Fibroblast of pulmonary artery (primary cell): ENCODE results near the gene CEPT1.
"Not testable (repeated sequence)": the region's sequence is repeated elsewhere in the genome, so short reads cannot be mapped to it uniquely, and the experiment has no call there.

ENCODE experiments used
- DNase-seq: peaks from one replicate; pipeline ENCODE4 v3.0.0-alpha.2; 2010; ENCODE audit warnings: low read depth
- H3K4me3 ChIP-seq: replicated peaks from 2 replicates; pipeline ENCODE4 v1.5.1; 2011; ENCODE audit warnings: low read depth, mild to moderate bottlenecking, control low read depth, low read length, moderate library complexity
- TF ChIP-seq, protein P1 (sequence below): IDR thresholded peaks from 2 replicates; pipeline ENCODE4 v1.5.1; 2011; ENCODE audit warnings: mild to moderate bottlenecking, control low read depth, low read length, inconsistent platforms; ENCODE audit errors: missing control alignments

Gene CEPT1

DNA sequence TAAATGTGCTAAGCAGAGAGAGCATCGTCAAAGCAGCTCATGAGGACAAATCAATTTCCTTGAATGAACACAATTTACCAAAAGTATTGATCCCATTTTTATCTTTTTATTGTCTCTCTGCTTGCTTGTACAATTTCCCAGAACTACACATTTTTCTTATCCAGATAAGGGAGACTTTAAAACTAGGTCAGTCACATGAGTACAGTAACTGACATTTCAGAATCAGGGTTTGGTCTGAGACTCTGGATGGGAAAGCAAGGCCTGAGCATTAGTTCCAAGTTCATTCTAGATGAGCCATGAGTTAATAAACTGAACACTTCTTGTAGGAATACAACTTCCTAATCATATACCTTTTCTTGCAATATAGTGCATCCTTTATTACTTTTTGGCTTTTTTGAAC, 71.9 kb downstream of the CEPT1 start:
- H3K4me3 ChIP-seq = no peak overlapping the region
- TF ChIP-seq, protein P1, sequence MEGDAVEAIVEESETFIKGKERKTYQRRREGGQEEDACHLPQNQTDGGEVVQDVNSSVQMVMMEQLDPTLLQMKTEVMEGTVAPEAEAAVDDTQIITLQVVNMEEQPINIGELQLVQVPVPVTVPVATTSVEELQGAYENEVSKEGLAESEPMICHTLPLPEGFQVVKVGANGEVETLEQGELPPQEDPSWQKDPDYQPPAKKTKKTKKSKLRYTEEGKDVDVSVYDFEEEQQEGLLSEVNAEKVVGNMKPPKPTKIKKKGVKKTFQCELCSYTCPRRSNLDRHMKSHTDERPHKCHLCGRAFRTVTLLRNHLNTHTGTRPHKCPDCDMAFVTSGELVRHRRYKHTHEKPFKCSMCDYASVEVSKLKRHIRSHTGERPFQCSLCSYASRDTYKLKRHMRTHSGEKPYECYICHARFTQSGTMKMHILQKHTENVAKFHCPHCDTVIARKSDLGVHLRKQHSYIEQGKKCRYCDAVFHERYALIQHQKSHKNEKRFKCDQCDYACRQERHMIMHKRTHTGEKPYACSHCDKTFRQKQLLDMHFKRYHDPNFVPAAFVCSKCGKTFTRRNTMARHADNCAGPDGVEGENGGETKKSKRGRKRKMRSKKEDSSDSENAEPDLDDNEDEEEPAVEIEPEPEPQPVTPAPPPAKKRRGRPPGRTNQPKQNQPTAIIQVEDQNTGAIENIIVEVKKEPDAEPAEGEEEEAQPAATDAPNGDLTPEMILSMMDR = no peak
- DNase-seq = no peak

DNA sequence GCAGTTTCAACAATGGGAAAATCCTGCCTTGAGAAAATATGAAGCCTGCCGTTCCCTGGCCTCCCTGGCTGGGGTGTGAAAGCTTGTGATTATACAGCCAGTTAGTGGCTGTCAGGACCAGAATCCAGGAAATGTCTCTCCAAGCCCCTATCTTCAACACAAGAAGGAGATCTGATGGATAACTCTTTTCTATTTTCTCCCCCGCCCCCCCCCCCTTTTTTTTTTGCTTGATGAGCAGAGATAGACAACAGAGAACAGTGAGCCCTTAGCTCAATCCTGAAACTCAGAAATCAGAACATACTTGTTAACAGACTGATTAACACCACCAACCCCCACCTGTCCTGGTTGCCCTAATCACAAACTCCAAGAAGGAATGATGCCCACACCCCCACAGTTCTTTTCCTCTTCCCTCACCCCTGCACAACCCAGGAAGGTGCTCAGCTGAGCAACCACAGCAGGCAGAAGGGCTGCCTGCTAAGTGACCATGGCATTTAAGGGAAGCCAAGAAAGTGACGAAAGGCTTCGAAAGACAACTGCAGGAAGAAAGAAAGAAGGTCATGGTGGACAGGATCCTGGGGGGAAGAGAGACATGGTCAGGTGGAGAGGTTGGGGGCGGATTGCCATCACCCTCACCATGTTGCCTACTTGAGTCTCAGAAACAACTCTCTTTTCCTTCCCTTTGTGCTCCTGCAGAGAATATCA, 72.8 kb downstream of the CEPT1 start:
- TF ChIP-seq, protein P1 = no peak
- no peak for DNase-seq
- no peak overlapping the region for H3K4me3 ChIP-seq

DNA sequence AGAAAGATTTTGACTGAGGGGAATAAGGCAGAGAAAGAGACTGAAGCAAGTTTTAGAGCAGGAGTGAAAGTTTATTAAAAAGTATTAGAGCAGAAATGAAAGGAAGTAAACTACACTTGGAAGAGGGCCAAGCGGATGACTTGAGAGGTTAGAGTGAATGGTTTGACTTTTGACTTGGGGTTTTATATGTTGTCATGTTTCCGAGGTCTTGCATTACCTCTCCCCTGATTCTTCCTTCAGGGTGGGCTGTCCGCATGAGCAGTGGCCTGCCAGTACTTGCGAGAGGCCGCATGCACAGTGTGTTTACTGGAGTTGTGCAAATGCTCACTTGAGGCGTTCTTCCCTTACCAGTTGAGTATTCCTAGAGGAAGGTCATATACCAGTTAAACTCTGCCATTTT, 73.4 kb downstream of the CEPT1 start:
- TF ChIP-seq, protein P1 = no peak
- no peak overlapping the region for H3K4me3 ChIP-seq

DNA sequence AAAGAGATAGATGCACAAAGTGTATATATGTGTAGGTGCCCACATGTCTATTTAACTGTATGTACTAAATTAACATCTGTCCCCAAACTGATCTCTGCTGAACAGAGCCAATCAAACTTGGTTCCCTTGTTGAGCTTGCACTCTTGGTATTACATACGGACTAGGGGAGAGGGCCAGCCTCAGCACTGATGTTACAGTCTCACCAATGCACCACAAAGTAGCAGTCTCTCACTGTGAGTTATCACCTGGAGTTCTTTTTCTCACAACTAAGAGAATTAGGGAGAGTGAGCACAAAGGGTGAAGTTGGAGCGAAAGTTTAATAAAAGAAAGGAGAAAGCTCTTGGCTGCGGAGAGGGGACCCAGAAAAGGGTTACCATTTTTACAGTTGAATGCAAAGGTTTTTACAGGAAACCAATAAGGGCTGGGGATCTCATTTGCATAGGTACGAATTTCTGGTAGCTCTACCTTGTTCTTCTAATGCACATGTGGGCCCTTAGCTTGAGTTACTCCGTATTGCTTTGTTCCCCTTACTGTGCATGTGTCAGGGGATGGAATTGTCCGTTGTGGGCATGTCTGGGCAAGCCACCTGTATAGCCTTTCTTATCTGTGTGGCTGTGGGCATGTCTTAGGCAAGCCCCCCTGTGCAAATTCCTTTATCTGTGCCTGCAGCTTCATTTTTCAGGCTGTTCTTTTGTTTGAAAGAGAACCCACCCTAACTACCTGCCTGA, 74.2 kb downstream of the CEPT1 start:
- no peak for DNase-seq
- H3K4me3 ChIP-seq = no peak overlapping the region
- TF ChIP-seq, protein P1 = no peak

More for the DNA sequence above, 73.4 kb downstream of the CEPT1 start:
- DNase-seq = no peak

DNA sequence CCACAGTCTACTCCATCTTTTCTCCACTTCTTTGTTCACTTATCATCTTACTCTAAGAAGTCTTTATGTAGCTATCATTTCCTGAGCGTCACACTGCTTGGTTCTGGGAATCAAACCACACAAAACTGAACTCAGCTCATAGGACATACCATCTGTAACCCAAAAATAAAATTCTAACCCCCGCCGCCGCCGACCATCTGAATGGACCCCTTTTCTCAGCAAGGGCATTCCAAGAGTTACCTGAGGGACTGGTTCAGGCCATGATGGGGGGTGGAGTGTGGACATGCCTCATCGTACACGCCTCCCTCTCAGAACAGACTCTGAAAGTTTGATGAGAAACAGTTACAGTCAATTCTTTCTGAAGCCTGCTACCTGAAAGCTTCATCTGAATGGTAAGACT, 74.9 kb downstream of the CEPT1 start:
- no peak overlapping the region for H3K4me3 ChIP-seq
- TF ChIP-seq, protein P1 = no peak
- no peak for DNase-seq

DNA sequence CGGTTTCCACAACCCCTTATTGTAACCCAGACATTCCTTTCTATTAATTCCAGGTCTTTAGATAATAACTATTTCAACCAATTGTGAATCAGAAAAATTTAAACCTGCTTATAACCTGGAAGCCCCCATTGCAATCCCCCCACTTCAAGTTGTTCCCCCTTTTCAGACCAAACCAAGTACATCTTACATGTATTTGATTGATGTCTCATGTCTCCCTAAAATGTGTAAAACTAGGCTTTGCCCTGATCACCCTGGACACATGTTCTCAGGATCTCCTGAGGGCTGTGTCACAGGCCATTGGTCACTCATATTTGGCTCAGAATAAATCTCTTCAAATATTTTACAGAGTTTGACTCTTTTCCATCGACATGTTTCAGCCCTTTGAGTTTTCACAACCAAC, 75.3 kb downstream of the CEPT1 start:
- not testable (repeated sequence) for DNase-seq, H3K4me3 ChIP-seq

DNA sequence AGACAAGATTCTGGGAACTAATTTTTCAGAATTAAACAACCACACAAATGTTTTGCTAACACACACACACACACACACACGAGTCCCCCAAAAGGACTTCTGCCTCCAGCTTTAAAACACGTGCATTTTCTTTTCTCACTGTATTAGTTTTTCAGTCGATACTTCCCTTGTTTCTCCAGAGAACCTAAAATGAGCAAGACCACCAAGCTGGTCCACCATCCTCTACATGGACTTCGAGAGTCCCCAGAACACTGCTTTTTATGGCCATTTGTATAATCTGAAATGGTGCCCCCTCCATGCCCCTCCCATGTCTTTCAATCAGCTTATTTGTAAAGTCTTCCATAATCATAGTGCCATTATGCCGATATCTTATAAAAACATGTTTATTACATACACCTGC, 76.7 kb downstream of the CEPT1 start:
- TF ChIP-seq, protein P1 = no peak
- H3K4me3 ChIP-seq = no peak overlapping the region
- no peak for DNase-seq
